Measurements from ENCODE around the gene HOXA6. TPM values are rescaled to one million over a fixed set of nuclear protein-coding genes. Genes with fewer than 3 reads are reported as not detected.

HOXA6 gene
- total RNA-seq = not detected in 2 replicates
- not detected in 2 replicates for polyA plus RNA-seq

GRCh38 chr7:27147199-27148030 is at the start of gene HOXA6:
Gene HOXA6 (minus strand): TSS chr7:27147774. CDS start chr7:27147749, 25 bp downstream.
- TF ChIP-seq CTCF (IDR thresholded peaks at IDR 0.05; ENCODE audit: low read depth, low read length) = no peak
- Histone ChIP-seq H3K4me3 (no peak within 1 kb of the TSS), H3K27ac (no peak within 1 kb of the TSS), H3K4me1 (ENCODE audit: low read depth) (no peaks in the 10 kb centered on the region), H3K27me3 (peaks cover 100% of the 10 kb centered on the region), H3K9me3 (ENCODE audit: low read depth) (no peaks in the 10 kb centered on the region), H3K36me3 (no peaks in the 10 kb centered on the region)
- DNase-seq (ENCODE audit: low read depth in 1 of 2, low spot score in 1 of 2) = no peak

- Histone ChIP-seq H3K4me1 (ENCODE audit: low read depth) (no peaks in the 10 kb centered on the region), H3K36me3 (no peaks in the 10 kb centered on the region), H3K4me3 (no peak overlapping the region), H3K27me3 (peaks cover 98% of the 10 kb centered on the region), H3K9me3 (ENCODE audit: low read depth) (no peaks in the 10 kb centered on the region), H3K27ac (no peak overlapping the region)
- peak; percentile 73 for TF ChIP-seq CTCF (IDR thresholded peaks at IDR 0.05; ENCODE audit: low read depth, low read length)
- peak; percentile 81 to 87 for DNase-seq (ENCODE audit: low read depth in 1 of 2, low spot score in 1 of 2)
Observed at GRCh38 chr7:27196287-27196767, 48.8 kb upstream of the HOXA6 start.

GRCh38 chr7:27194686-27195379 is 47.3 kb upstream of the HOXA6 start:
- TF ChIP-seq CTCF (IDR thresholded peaks at IDR 0.05; ENCODE audit: low read depth, low read length) = no peak
- Histone ChIP-seq H3K4me3 (no peak overlapping the region), H3K27me3 (peaks cover 98% of the 10 kb centered on the region), H3K9me3 (ENCODE audit: low read depth) (no peaks in the 10 kb centered on the region), H3K36me3 (no peaks in the 10 kb centered on the region), H3K4me1 (ENCODE audit: low read depth) (no peaks in the 10 kb centered on the region), H3K27ac (no peak overlapping the region)
- no peak for DNase-seq (ENCODE audit: low read depth in 1 of 2, low spot score in 1 of 2)

GRCh38 chr7:27194002-27194352 is 46.4 kb upstream of the HOXA6 start:
- H3K27me3 ChIP-seq = peaks cover 100% of the 10 kb centered on the region
- no peaks in the 10 kb centered on the region for H3K9me3 ChIP-seq (ENCODE audit: low read depth)
- DNase-seq (ENCODE audit: low read depth in 1 of 2, low spot score in 1 of 2) = no peak
- H3K4me3 ChIP-seq = no peak overlapping the region
- no peaks in the 10 kb centered on the region for H3K36me3 ChIP-seq
- no peak for TF ChIP-seq CTCF (IDR thresholded peaks at IDR 0.05; ENCODE audit: low read depth, low read length)
- H3K4me1 ChIP-seq (ENCODE audit: low read depth) = no peaks in the 10 kb centered on the region
- no peak overlapping the region for H3K27ac ChIP-seq

- no peak overlapping the region for H3K27ac ChIP-seq
- H3K4me3 ChIP-seq = no peak overlapping the region
- TF ChIP-seq CTCF (IDR thresholded peaks at IDR 0.05; ENCODE audit: low read depth, low read length) = no peak
- no peaks in the 10 kb centered on the region for H3K9me3 ChIP-seq (ENCODE audit: low read depth)
- H3K27me3 ChIP-seq = peaks cover 100% of the 10 kb centered on the region
- no peaks in the 10 kb centered on the region for H3K4me1 ChIP-seq (ENCODE audit: low read depth)
- no peak for DNase-seq (ENCODE audit: low read depth in 1 of 2, low spot score in 1 of 2)
- H3K36me3 ChIP-seq = no peaks in the 10 kb centered on the region
Observed at GRCh38 chr7:27193335-27194001, 45.9 kb upstream of the HOXA6 start.

Data from cardiac muscle cell (in vitro differentiated cells and primary cell).